GM12878 (cell line): ENCODE data around the gene KRTAP9-1. TPM values are rescaled to one million over a fixed set of nuclear protein-coding genes. Genes with fewer than 3 reads are reported as not detected.

ENCODE experiments used
- ATAC-seq: fragments of 200-7000 bp; cut with Tn5 transposase; 3 replicates; pipeline ENCODE4 v1.9.1; 2020; ENCODE audit warnings: mild to moderate bottlenecking, moderate library complexity
- BruUV-seq: library from RNA; stranded (reverse); fragments of 400-500 nt; replicated peaks from 2 replicates; lab custom pipeline; 2021; lab: Mats Ljungman, UMichigan
- CTCF ChIA-PET: fragments of 300-600 bp; sonication (Branson Sonifier 250); formaldehyde crosslinking; extraction: SDS; loops from one replicate; lab custom pipeline; 2021; ENCODE audit warnings: inconsistent platforms; lab: Yijun Ruan, JAX
- POLR2A ChIA-PET: fragments of 350-600 bp; formaldehyde crosslinking; extraction: SDS; loops from one replicate; lab custom pipeline; 2021; ENCODE audit warnings: inconsistent platforms; lab: Charles Lee
- RAD21 ChIA-PET: fragments of 300-600 bp; sonication (Branson Sonifier 250); formaldehyde crosslinking; loops from one replicate; lab custom pipeline; 2023; ENCODE audit warnings: antibody characterized with exemption; ENCODE audit not compliant: unreplicated experiment; lab: Charles Lee
- SMC1A ChIA-PET: fragments of 300-600 bp; sonication (Branson Sonifier 250); formaldehyde crosslinking; loops from one replicate; lab custom pipeline; 2023; ENCODE audit not compliant: unreplicated experiment, uncharacterized antibody; lab: Charles Lee
- DNase-seq: peaks from one replicate; pipeline ENCODE4 v3.0.0-alpha.2; 2011; ENCODE audit warnings: low read depth, low spot score
- FAIRE-seq: peaks from 3 replicates; lab custom pipeline; 2011; peaks lifted over from hg19 to GRCh38; lab: Jason Lieb, UNC
- H2AFZ ChIP-seq: 2 replicates; pipeline ENCODE4 v1.6.0; 2011; ENCODE audit warnings: low read depth, low read length, control low read depth; ENCODE audit not compliant: control insufficient read depth
- H3K27ac ChIP-seq: 2 replicates; pipeline ENCODE4 v1.5.1; 2011; ENCODE audit warnings: control low read depth; ENCODE audit not compliant: control insufficient read depth, insufficient read depth
- H3K27me3 ChIP-seq, 2 experiments: replicated peaks in 1 of 2; 2 replicates each; pipeline versions ENCODE4 v1.6.0 to v1.6.1; 2011; ENCODE audit warnings: low read length in 1 of 2; ENCODE audit not compliant: control insufficient read depth in 2 of 2, insufficient read depth in 2 of 2
- H3K36me3 ChIP-seq, 2 experiments: 2 replicates each; pipeline ENCODE4 v1.5.1; 2011; ENCODE audit warnings: low read length in 1 of 2; ENCODE audit not compliant: control insufficient read depth in 2 of 2, insufficient read depth in 2 of 2
- H3K4me1 ChIP-seq: 2 replicates; pipeline ENCODE4 v1.6.1; 2011; ENCODE audit warnings: mild to moderate bottlenecking, low read length, moderate library complexity, mixed read lengths; ENCODE audit not compliant: control insufficient read depth, insufficient read depth
- H3K4me2 ChIP-seq: 2 replicates; pipeline ENCODE4 v1.6.0; 2011; ENCODE audit warnings: control low read depth; ENCODE audit not compliant: control insufficient read depth, insufficient read depth
- H3K4me3 ChIP-seq: fragments of 200-600 bp; sonication (generic); 2 replicates; pipeline ENCODE4 v1.5.1; 2016
- H3K79me2 ChIP-seq: 2 replicates; pipeline ENCODE4 v1.6.0; 2011; ENCODE audit warnings: low read length; ENCODE audit not compliant: control insufficient read depth, insufficient read depth
- H3K9ac ChIP-seq: 2 replicates; pipeline ENCODE4 v1.8.0; 2011; ENCODE audit warnings: low read length, control low read depth, mixed read lengths; ENCODE audit not compliant: control insufficient read depth, insufficient read depth
- H3K9me3 ChIP-seq: replicated peaks from 3 replicates; pipeline ENCODE4 v1.5.1; 2011; ENCODE audit warnings: mild to moderate bottlenecking, low read length; ENCODE audit not compliant: control insufficient read depth, insufficient read depth
- H4K20me1 ChIP-seq: 2 replicates; pipeline ENCODE4 v1.6.0; 2011; ENCODE audit not compliant: control insufficient read depth, insufficient read depth
- DPF2 ChIP-seq: fragments of 450-650 bp; IDR thresholded peaks from 2 replicates; pipeline ENCODE4 v1.6.1; 2017; ENCODE audit warnings: mild to moderate bottlenecking
- MEF2A ChIP-seq: IDR thresholded peaks from 2 replicates; pipeline ENCODE4 v1.6.1; 2011; ENCODE audit warnings: low read depth, mild to moderate bottlenecking, low read length, moderate library complexity; ENCODE audit not compliant: insufficient read depth
- NFYB ChIP-seq: IDR thresholded peaks from 2 replicates; pipeline ENCODE4 v1.6.1; 2011; ENCODE audit warnings: low read depth, mild to moderate bottlenecking, low read length, improper control_type of control experiment, moderate library complexity; ENCODE audit not compliant: insufficient read depth
- SRF ChIP-seq, 2 experiments: IDR thresholded peaks; 2 replicates each; pipeline ENCODE4 v1.6.1; 2011; ENCODE audit warnings: low read depth in 2 of 2, low read length in 2 of 2, mild to moderate bottlenecking in 1 of 2, moderate library complexity in 1 of 2
- ZNF622 ChIP-seq: fragments of 450-650 bp; IDR thresholded peaks from 2 replicates; pipeline ENCODE4 v1.6.1; 2017; ENCODE audit warnings: mild to moderate bottlenecking, inconsistent platforms
- WGBS: methylation state at CpG from one replicate; pipeline ENCODE4 v1.1.6; 2016; ENCODE audit warnings: low lambda C conversion rate; ENCODE audit not compliant: insufficient replicate concordance, insufficient coverage; ENCODE audit errors: missing lambda C conversion rate; 5-methylcytosine and 5-hydroxymethylcytosine counted together
- in situ Hi-C: fragments of 300-500 bp; cut with MboI; formaldehyde crosslinking; loops from 9 replicates; pipeline ENCODE4 v1.14.3; 2018; ENCODE audit warnings: mixed read lengths
- intact Hi-C: fragments of 100-400 bp; cut with micrococcal nuclease; formaldehyde crosslinking; loops from one replicate; pipeline ENCODE4 v1.14.2; 2022; ENCODE audit not compliant: unreplicated experiment
- polyA plus RNA-seq, 11 experiments: library from polyadenylated mRNA; depleted of rRNA in 4 of 11; unstranded in 6 of 11; stranded (reverse) in 5 of 11; fragments of >200 nt; fragmentation: Nextera tagmentation in 4 of 11; fragmentation: Illumina TruSeq in 1 of 11; extraction: Ambion mirVana in 4 of 11; extraction: Trizol in 1 of 11; gene quantifications; 1 replicate in 1 of 11; 2 replicates in 10 of 11; pipeline versions ENCODE4 v1.2.1 to v1.2.3, GENCODE V29; 2011 to 2016; ENCODE audit warnings: inconsistent platforms in 2 of 11, missing spikeins in 2 of 11, low read depth in 1 of 11
- total RNA-seq, 4 experiments: library from RNA; depleted of rRNA in 3 of 4; stranded (reverse); fragments of >200 nt in 3 of 4; fragmentation: Illumina TruSeq in 1 of 4; extraction: Trizol in 1 of 4; gene quantifications; 2 replicates each; pipeline versions ENCODE4 v1.2.1 to v1.2.3, GENCODE V29; 2013 to 2021
- TF ChIP-seq, protein P1 (sequence below): fragments of 450-650 bp; IDR thresholded peaks from 2 replicates; pipeline ENCODE4 v1.6.1; 2018; ENCODE audit warnings: mild to moderate bottlenecking, low read depth, moderate library complexity; ENCODE audit not compliant: partially characterized antibody
- TF ChIP-seq, protein P2 (sequence below): fragments of 450-650 bp; IDR thresholded peaks from 2 replicates; pipeline ENCODE4 v1.6.1; 2017; ENCODE audit warnings: mild to moderate bottlenecking, moderate library complexity

KRTAP9-1 gene
- total and polyA plus RNA-seq, 10 of the 15 experiments (the other 5 are each of a cell fraction or from before 2014, with no cell fraction given) = not detected

GRCh38 chr17:41141361-41141760, 48.3 kb upstream of the KRTAP9-1 start (continued):
- TF ChIP-seq, protein P1, sequence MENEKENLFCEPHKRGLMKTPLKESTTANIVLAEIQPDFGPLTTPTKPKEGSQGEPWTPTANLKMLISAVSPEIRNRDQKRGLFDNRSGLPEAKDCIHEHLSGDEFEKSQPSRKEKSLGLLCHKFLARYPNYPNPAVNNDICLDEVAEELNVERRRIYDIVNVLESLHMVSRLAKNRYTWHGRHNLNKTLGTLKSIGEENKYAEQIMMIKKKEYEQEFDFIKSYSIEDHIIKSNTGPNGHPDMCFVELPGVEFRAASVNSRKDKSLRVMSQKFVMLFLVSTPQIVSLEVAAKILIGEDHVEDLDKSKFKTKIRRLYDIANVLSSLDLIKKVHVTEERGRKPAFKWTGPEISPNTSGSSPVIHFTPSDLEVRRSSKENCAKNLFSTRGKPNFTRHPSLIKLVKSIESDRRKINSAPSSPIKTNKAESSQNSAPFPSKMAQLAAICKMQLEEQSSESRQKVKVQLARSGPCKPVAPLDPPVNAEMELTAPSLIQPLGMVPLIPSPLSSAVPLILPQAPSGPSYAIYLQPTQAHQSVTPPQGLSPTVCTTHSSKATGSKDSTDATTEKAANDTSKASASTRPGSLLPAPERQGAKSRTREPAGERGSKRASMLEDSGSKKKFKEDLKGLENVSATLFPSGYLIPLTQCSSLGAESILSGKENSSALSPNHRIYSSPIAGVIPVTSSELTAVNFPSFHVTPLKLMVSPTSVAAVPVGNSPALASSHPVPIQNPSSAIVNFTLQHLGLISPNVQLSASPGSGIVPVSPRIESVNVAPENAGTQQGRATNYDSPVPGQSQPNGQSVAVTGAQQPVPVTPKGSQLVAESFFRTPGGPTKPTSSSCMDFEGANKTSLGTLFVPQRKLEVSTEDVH = no peak
- TF ChIP-seq ZNF622 = no peak
- TF ChIP-seq SRF (IDR thresholded peaks at IDR 0.05; ENCODE audit: low read depth in 2 of 2, low read length in 2 of 2) = no peak
- TF ChIP-seq, protein P2, sequence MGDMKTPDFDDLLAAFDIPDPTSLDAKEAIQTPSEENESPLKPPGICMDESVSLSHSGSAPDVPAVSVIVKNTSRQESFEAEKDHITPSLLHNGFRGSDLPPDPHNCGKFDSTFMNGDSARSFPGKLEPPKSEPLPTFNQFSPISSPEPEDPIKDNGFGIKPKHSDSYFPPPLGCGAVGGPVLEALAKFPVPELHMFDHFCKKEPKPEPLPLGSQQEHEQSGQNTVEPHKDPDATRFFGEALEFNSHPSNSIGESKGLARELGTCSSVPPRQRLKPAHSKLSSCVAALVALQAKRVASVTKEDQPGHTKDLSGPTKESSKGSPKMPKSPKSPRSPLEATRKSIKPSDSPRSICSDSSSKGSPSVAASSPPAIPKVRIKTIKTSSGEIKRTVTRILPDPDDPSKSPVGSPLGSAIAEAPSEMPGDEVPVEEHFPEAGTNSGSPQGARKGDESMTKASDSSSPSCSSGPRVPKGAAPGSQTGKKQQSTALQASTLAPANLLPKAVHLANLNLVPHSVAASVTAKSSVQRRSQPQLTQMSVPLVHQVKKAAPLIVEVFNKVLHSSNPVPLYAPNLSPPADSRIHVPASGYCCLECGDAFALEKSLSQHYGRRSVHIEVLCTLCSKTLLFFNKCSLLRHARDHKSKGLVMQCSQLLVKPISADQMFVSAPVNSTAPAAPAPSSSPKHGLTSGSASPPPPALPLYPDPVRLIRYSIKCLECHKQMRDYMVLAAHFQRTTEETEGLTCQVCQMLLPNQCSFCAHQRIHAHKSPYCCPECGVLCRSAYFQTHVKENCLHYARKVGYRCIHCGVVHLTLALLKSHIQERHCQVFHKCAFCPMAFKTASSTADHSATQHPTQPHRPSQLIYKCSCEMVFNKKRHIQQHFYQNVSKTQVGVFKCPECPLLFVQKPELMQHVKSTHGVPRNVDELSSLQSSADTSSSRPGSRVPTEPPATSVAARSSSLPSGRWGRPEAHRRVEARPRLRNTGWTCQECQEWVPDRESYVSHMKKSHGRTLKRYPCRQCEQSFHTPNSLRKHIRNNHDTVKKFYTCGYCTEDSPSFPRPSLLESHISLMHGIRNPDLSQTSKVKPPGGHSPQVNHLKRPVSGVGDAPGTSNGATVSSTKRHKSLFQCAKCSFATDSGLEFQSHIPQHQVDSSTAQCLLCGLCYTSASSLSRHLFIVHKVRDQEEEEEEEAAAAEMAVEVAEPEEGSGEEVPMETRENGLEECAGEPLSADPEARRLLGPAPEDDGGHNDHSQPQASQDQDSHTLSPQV = no peak
- no peak for TF ChIP-seq NFYB

DNA sequence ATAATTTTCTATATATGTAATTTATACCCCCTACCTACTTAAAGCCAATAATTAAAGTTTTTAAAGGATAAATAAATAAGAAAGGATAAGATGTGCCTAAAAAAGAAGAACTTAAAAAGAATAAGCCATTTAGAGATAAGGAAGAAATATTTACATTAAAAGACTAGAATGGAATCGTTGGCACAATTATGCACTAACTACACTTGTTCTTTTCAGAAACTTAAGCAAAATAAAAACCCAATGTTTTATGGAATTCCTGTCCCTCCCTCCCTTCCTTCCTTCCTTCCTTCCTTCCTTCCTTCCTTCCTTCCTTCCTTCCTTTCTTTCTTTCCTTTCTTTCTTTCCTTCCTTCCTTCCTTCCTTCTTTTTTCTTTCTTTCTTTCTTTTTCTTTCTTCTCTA, 44.8 kb upstream of the KRTAP9-1 start:
- in situ Hi-C loops = no loop called here
- Histone ChIP-seq H3K27me3 (no peaks in the 10 kb centered on the region), H4K20me1 (no peaks in the 10 kb centered on the region), H3K9ac (no peak overlapping the region), H3K9me3 (no peaks in the 10 kb centered on the region; the same call in 1 of the 3 replicates), H3K4me3 (no peak overlapping the region), H2AFZ (no peak overlapping the region), H3K4me1 (no peaks in the 10 kb centered on the region), H3K79me2 (no peaks in the 10 kb centered on the region), H3K4me2 (no peak overlapping the region), H3K36me3 (no peaks in the 10 kb centered on the region), H3K27ac (no peak overlapping the region)
- BruUV-seq = no TSS peak
- intact Hi-C loops = no loop called here
- no peak for DNase-seq
- TF ChIP-seq DPF2 = no peak
- TF ChIP-seq MEF2A = no peak
- SMC1A ChIA-PET = no interaction called here
- FAIRE-seq = no peak
- POLR2A ChIA-PET = no interaction called here
- CTCF ChIA-PET = no interaction called here
- RAD21 ChIA-PET = no interaction called here
- WGBS = 27% methylated on average over 1 of the region's 1 CpG
- ATAC-seq = no peak
